Stimulated activated naive CD8-positive, alpha-beta T cell treated with anti-CD3 and anti-CD28 coated beads, Interleukin-15, amount 100 ng/mL, for 72 hours (primary cell): ENCODE data around the gene PKD1L1.

Source experiments
- ATAC-seq: fragments of 150-1000 bp; cut with Tn5 transposase; 2 replicates; pipeline ENCODE4 v1.10.0; 2021; ENCODE audit warnings: mild to moderate bottlenecking, moderate library complexity
- DNase-seq, 2 donors: peaks; one replicate each; pipeline ENCODE4 v3.0.0; 2021 to 2022
- H3K27ac Mint-ChIP-seq, 2 donors: one replicate each; pipeline ENCODE4 v1.8.0; 2022; ENCODE audit warnings: mild to moderate bottlenecking in 2 of 2, mixed read lengths in 2 of 2, moderate library complexity in 2 of 2
- H3K27me3 Mint-ChIP-seq: one replicate; pipeline ENCODE4 v1.8.0; 2022; ENCODE audit warnings: mixed read lengths
- H3K4me1 Mint-ChIP-seq: one replicate; pipeline ENCODE4 v1.8.0; 2022; ENCODE audit warnings: mild to moderate bottlenecking, mixed read lengths
- H3K4me3 Mint-ChIP-seq, 2 donors: one replicate each; pipeline ENCODE4 v1.8.0; 2022; ENCODE audit warnings: mild to moderate bottlenecking in 2 of 2, mixed read lengths in 2 of 2, moderate library complexity in 1 of 2
- H3K9me3 Mint-ChIP-seq, 2 donors: one replicate each; pipeline ENCODE4 v1.8.0; 2022; ENCODE audit warnings: mixed read lengths in 2 of 2

PKD1L1 gene

GRCh38 chr7:47973739-47974138 lies 25.5 kb upstream of the PKD1L1 start:
- peak; percentile 89 for ATAC-seq
- DNase-seq, result peak in 1 of 2 donors; percentile 34
- Mint-ChIP-seq H3K27ac (peak overlapping the region; percentile 51 to 96), H3K4me3 (peak overlapping the region; percentile 34 to 70), H3K9me3 (no peaks in the 10 kb centered on the region), H3K27me3 (no peaks in the 10 kb centered on the region), H3K4me1 (peaks cover 61% of the 10 kb centered on the region)

- peaks cover 49% of the 10 kb centered on the region for H3K4me1 Mint-ChIP-seq
- H3K27ac Mint-ChIP-seq, result peak overlapping the region in 1 of 2 donors; percentile 67
- H3K27me3 Mint-ChIP-seq, result no peaks in the 10 kb centered on the region
- DNase-seq (no peak), ATAC-seq (no peak)
- no peaks in the 10 kb centered on the region for H3K9me3 Mint-ChIP-seq
- H3K4me3 Mint-ChIP-seq, result no peak overlapping the region
Measured at GRCh38 chr7:47970761-47971160, 22.5 kb upstream of the PKD1L1 start.

- peak; percentile 38 to 46 for DNase-seq
- H3K27ac Mint-ChIP-seq, result peak overlapping the region; percentile 61 to 88
- peak; percentile 72 for ATAC-seq
- no peaks in the 10 kb centered on the region for H3K27me3 Mint-ChIP-seq
- no peak overlapping the region for H3K4me3 Mint-ChIP-seq
- H3K4me1 Mint-ChIP-seq, result peaks cover 41% of the 10 kb centered on the region
- no peaks in the 10 kb centered on the region for H3K9me3 Mint-ChIP-seq
Measured at GRCh38 chr7:47968847-47969774, 20.8 kb upstream of the PKD1L1 start.

GRCh38 chr7:47967708-47968107 lies 19.4 kb upstream of the PKD1L1 start:
- Mint-ChIP-seq H3K27ac (no peak overlapping the region), H3K9me3 (no peaks in the 10 kb centered on the region), H3K27me3 (no peaks in the 10 kb centered on the region), H3K4me1 (peaks cover 27% of the 10 kb centered on the region), H3K4me3 (no peak overlapping the region)
- DNase-seq (no peak), ATAC-seq (no peak)

GRCh38 chr7:47967123-47967522 lies 18.9 kb upstream of the PKD1L1 start:
- H3K27me3 Mint-ChIP-seq, result no peaks in the 10 kb centered on the region
- H3K4me1 Mint-ChIP-seq, result peaks cover 25% of the 10 kb centered on the region
- ATAC-seq, result no peak
- H3K4me3 Mint-ChIP-seq, result no peak overlapping the region
- H3K27ac Mint-ChIP-seq, result no peak overlapping the region
- DNase-seq, result no peak
- H3K9me3 Mint-ChIP-seq, result no peaks in the 10 kb centered on the region

GRCh38 chr7:47965456-47965855 lies 17.2 kb upstream of the PKD1L1 start:
- H3K4me3 Mint-ChIP-seq, result no peak overlapping the region
- H3K4me1 Mint-ChIP-seq, result peaks cover 25% of the 10 kb centered on the region
- DNase-seq (no peak), ATAC-seq (no peak)
- H3K27ac Mint-ChIP-seq, result no peak overlapping the region
- no peaks in the 10 kb centered on the region for H3K9me3 Mint-ChIP-seq
- no peaks in the 10 kb centered on the region for H3K27me3 Mint-ChIP-seq

- H3K9me3 Mint-ChIP-seq, result no peaks in the 10 kb centered on the region
- no peaks in the 10 kb centered on the region for H3K27me3 Mint-ChIP-seq
- no peak overlapping the region for H3K27ac Mint-ChIP-seq
- peaks cover 6% of the 10 kb centered on the region for H3K4me1 Mint-ChIP-seq
- DNase-seq (no peak), ATAC-seq (no peak)
- H3K4me3 Mint-ChIP-seq, result no peak overlapping the region
Measured at GRCh38 chr7:47962262-47962661, 14.0 kb upstream of the PKD1L1 start.

- Mint-ChIP-seq H3K27ac (no peak overlapping the region), H3K4me1 (no peaks in the 10 kb centered on the region), H3K4me3 (no peak overlapping the region), H3K9me3 (no peaks in the 10 kb centered on the region), H3K27me3 (no peaks in the 10 kb centered on the region)
- DNase-seq, result no peak
- ATAC-seq, result no peak
Measured at GRCh38 chr7:47957156-47957555, 8.9 kb upstream of the PKD1L1 start.

- DNase-seq, result no peak
- no peak overlapping the region for H3K4me3 Mint-ChIP-seq
Measured at GRCh38 chr7:47956220-47956619, 8.0 kb upstream of the PKD1L1 start.

GRCh38 chr7:47954231-47954911 lies 6.1 kb upstream of the PKD1L1 start:
- DNase-seq, result no peak
- no peak overlapping the region for H3K27ac Mint-ChIP-seq
- H3K9me3 Mint-ChIP-seq, result no peaks in the 10 kb centered on the region
- no peak for ATAC-seq
- no peak overlapping the region for H3K4me3 Mint-ChIP-seq
- H3K4me1 Mint-ChIP-seq, result no peaks in the 10 kb centered on the region
- H3K27me3 Mint-ChIP-seq, result no peaks in the 10 kb centered on the region

More at GRCh38 chr7:47956220-47956619, 8.0 kb upstream of the PKD1L1 start:
- no peaks in the 10 kb centered on the region for H3K27me3 Mint-ChIP-seq
- H3K4me1 Mint-ChIP-seq, result no peaks in the 10 kb centered on the region
- H3K9me3 Mint-ChIP-seq, result no peaks in the 10 kb centered on the region
- ATAC-seq, result no peak
- H3K27ac Mint-ChIP-seq, result no peak overlapping the region

GRCh38 chr7:47953822-47954221 lies 5.6 kb upstream of the PKD1L1 start:
- H3K27ac Mint-ChIP-seq, result no peak overlapping the region
- H3K4me3 Mint-ChIP-seq, result no peak overlapping the region
- DNase-seq (no peak), ATAC-seq (peak; percentile 15)
- no peaks in the 10 kb centered on the region for H3K27me3 Mint-ChIP-seq
- H3K9me3 Mint-ChIP-seq, result no peaks in the 10 kb centered on the region
- no peaks in the 10 kb centered on the region for H3K4me1 Mint-ChIP-seq

- Mint-ChIP-seq H3K27me3 (no peaks in the 10 kb centered on the region), H3K27ac (no peak overlapping the region), H3K4me3 (no peak overlapping the region), H3K9me3 (no peaks in the 10 kb centered on the region), H3K4me1 (no peaks in the 10 kb centered on the region)
- no peak for ATAC-seq
- no peak for DNase-seq
Measured at GRCh38 chr7:47952224-47952623, 4.0 kb upstream of the PKD1L1 start.

- Mint-ChIP-seq H3K4me1 (no peaks in the 10 kb centered on the region), H3K4me3 (no peak overlapping the region), H3K27me3 (no peaks in the 10 kb centered on the region), H3K9me3 (no peaks in the 10 kb centered on the region), H3K27ac (no peak overlapping the region)
- no peak for ATAC-seq
- no peak for DNase-seq
Measured at GRCh38 chr7:47951374-47951773, 3.1 kb upstream of the PKD1L1 start.

GRCh38 chr7:47950714-47951113 lies 2.4 kb upstream of the PKD1L1 start:
- no peaks in the 10 kb centered on the region for H3K4me1 Mint-ChIP-seq
- no peak for DNase-seq

GRCh38 chr7:47949703-47950102 lies 1.4 kb upstream of the PKD1L1 start:
- no peak for DNase-seq
- Mint-ChIP-seq H3K4me3 (no peak overlapping the region), H3K27ac (no peak overlapping the region), H3K9me3 (no peaks in the 10 kb centered on the region), H3K4me1 (no peaks in the 10 kb centered on the region), H3K27me3 (no peaks in the 10 kb centered on the region)
- ATAC-seq, result no peak

More at GRCh38 chr7:47950714-47951113, 2.4 kb upstream of the PKD1L1 start:
- Mint-ChIP-seq H3K27me3 (no peaks in the 10 kb centered on the region), H3K27ac (no peak overlapping the region), H3K9me3 (no peaks in the 10 kb centered on the region), H3K4me3 (no peak overlapping the region)
- ATAC-seq, result no peak

GRCh38 chr7:47947355-47947749 lies 914 bp downstream of the PKD1L1 start:
- ATAC-seq (no peak), DNase-seq (no peak)
- no peak overlapping the region for H3K4me3 Mint-ChIP-seq
- no peaks in the 10 kb centered on the region for H3K9me3 Mint-ChIP-seq
- no peaks in the 10 kb centered on the region for H3K4me1 Mint-ChIP-seq
- H3K27me3 Mint-ChIP-seq, result no peaks in the 10 kb centered on the region
- no peak overlapping the region for H3K27ac Mint-ChIP-seq
